Osteoblast (primary cell): ENCODE results near the gene QRICH1. TPM values are rescaled to one million over a fixed set of nuclear protein-coding genes. Genes with fewer than 3 reads are reported as not detected.

Experiments used
- DNase-seq: peaks from one replicate; pipeline ENCODE4 v3.0.0; 2011; ENCODE audit warnings: low spot score, mixed read lengths; ENCODE audit not compliant: insufficient read length; ENCODE audit errors: missing footprints
- H2AFZ ChIP-seq: 2 replicates; pipeline ENCODE4 v1.6.0; 2011; ENCODE audit warnings: mild to moderate bottlenecking, low read length
- H3K27ac ChIP-seq: 2 replicates; pipeline ENCODE4 v1.5.1; 2011; ENCODE audit warnings: mild to moderate bottlenecking, low read depth, low read length, moderate library complexity
- H3K27me3 ChIP-seq: 2 replicates; pipeline ENCODE4 v1.6.0; 2012; ENCODE audit warnings: mild to moderate bottlenecking, control low read depth, inconsistent platforms, low read length, moderate library complexity; ENCODE audit not compliant: insufficient read depth
- H3K36me3 ChIP-seq: 2 replicates; pipeline ENCODE4 v1.5.1; 2011; ENCODE audit warnings: mild to moderate bottlenecking, low read length, control low read depth, moderate library complexity; ENCODE audit not compliant: insufficient read depth
- H3K4me1 ChIP-seq: 2 replicates; pipeline ENCODE4 v1.5.1; 2011; ENCODE audit warnings: mild to moderate bottlenecking, low read length, control low read depth, moderate library complexity; ENCODE audit not compliant: insufficient read depth
- H3K4me2 ChIP-seq: 2 replicates; pipeline ENCODE4 v1.6.0; 2011; ENCODE audit warnings: mild to moderate bottlenecking, low read length; ENCODE audit not compliant: insufficient read depth
- H3K4me3 ChIP-seq: fragments of 200-600 bp; sonication (generic); 3 replicates; pipeline ENCODE4 v1.5.1; 2012; ENCODE audit warnings: mild to moderate bottlenecking, low read length, inconsistent platforms; ENCODE audit not compliant: insufficient read depth
- H3K79me2 ChIP-seq: 2 replicates; pipeline ENCODE4 v1.6.0; 2012; ENCODE audit warnings: mild to moderate bottlenecking, low read length, control low read depth, inconsistent platforms; ENCODE audit not compliant: insufficient read depth
- H3K9me3 ChIP-seq: 2 replicates; pipeline ENCODE4 v1.5.1; 2011; ENCODE audit warnings: low read depth, low read length, control low read depth
- H4K20me1 ChIP-seq: 2 replicates; pipeline ENCODE4 v1.6.0; 2012; ENCODE audit warnings: mild to moderate bottlenecking, low read length, control low read depth; ENCODE audit not compliant: insufficient read depth
- CTCF ChIP-seq: IDR thresholded peaks from 2 replicates; pipeline ENCODE4 v1.5.1; 2011; ENCODE audit warnings: mild to moderate bottlenecking, low read depth, low read length, moderate library complexity; ENCODE audit errors: extremely low read depth
- total RNA-seq: library from RNA; depleted of rRNA; stranded (reverse); fragments of >200 nt; gene quantifications from 2 replicates; pipeline ENCODE4 v1.2.3, GENCODE V29; 2012

QRICH1 gene
- 136 and 167 TPM in 2 replicates for total RNA-seq

- peak; percentile 82 for TF ChIP-seq CTCF
- peaks cover 41% of the 10 kb centered on the region for H3K79me2 ChIP-seq
- DNase-seq = peak; percentile 97
- H3K9me3 ChIP-seq = no peaks in the 10 kb centered on the region
- H4K20me1 ChIP-seq = peaks cover 13% of the 10 kb centered on the region
- peak within 1 kb of the TSS; percentile 89 for H2AFZ ChIP-seq
- H3K4me3 ChIP-seq = peak within 1 kb of the TSS; percentile 92
- H3K4me1 ChIP-seq = peaks cover 17% of the 10 kb centered on the region
- H3K4me2 ChIP-seq = peak within 1 kb of the TSS; percentile 83
- H3K27me3 ChIP-seq = no peaks in the 10 kb centered on the region
- H3K27ac ChIP-seq = peak within 1 kb of the TSS; percentile 98
- peaks cover 21% of the 10 kb centered on the region for H3K36me3 ChIP-seq
Measured at GRCh38 chr3:49093853-49094767, at the start of gene QRICH1. Gene QRICH1, minus strand, starts transcription at chr3:49094071. Its CDS starts 17,054 bp downstream, at chr3:49077017.

GRCh38 chr3:49140080-49140479, 46.2 kb upstream of the QRICH1 start:
- no peak for TF ChIP-seq CTCF
- no peak overlapping the region for H2AFZ ChIP-seq
- H4K20me1 ChIP-seq = no peaks in the 10 kb centered on the region
- H3K4me3 ChIP-seq = no peak overlapping the region
- H3K4me1 ChIP-seq = no peaks in the 10 kb centered on the region
- H3K36me3 ChIP-seq = no peaks in the 10 kb centered on the region
- no peak overlapping the region for H3K4me2 ChIP-seq
- H3K27me3 ChIP-seq = peaks cover 4% of the 10 kb centered on the region
- no peaks in the 10 kb centered on the region for H3K9me3 ChIP-seq
- DNase-seq = no peak
- H3K27ac ChIP-seq = no peak overlapping the region
- H3K79me2 ChIP-seq = no peaks in the 10 kb centered on the region

GRCh38 chr3:49135499-49135898, 41.6 kb upstream of the QRICH1 start:
- Histone ChIP-seq H3K9me3 (no peaks in the 10 kb centered on the region), H3K79me2 (peaks cover 24% of the 10 kb centered on the region), H3K4me3 (no peak overlapping the region), H3K27ac (no peak overlapping the region), H3K36me3 (peaks cover 15% of the 10 kb centered on the region), H4K20me1 (peaks cover 14% of the 10 kb centered on the region), H3K4me1 (peaks cover 16% of the 10 kb centered on the region), H3K4me2 (no peak overlapping the region), H3K27me3 (peaks cover 4% of the 10 kb centered on the region), H2AFZ (no peak overlapping the region)
- DNase-seq = peak; percentile 62
- TF ChIP-seq CTCF = no peak
